Astrocyte (in vitro differentiated cells and primary cell): ENCODE data around the gene BCR. TPM values are rescaled to one million over a fixed set of nuclear protein-coding genes. Genes with fewer than 3 reads are reported as not detected.

Experiments used
- DNase-seq: peaks from one replicate; pipeline ENCODE4 v3.0.0-alpha.2; 2010; ENCODE audit warnings: low read depth
- FAIRE-seq: peaks from 2 replicates; lab custom pipeline; 2011; peaks lifted over from hg19 to GRCh38; lab: Jason Lieb, UNC
- H2AFZ ChIP-seq: 2 replicates; pipeline ENCODE4 v1.6.0; 2012; ENCODE audit warnings: low read depth, low read length, inconsistent platforms
- H3K27ac ChIP-seq: 2 replicates; pipeline ENCODE4 v1.5.1; 2011; ENCODE audit warnings: low read depth, low read length, inconsistent platforms
- H3K27me3 ChIP-seq: 2 replicates; pipeline ENCODE4 v1.6.0; 2011; ENCODE audit warnings: low read length, inconsistent platforms; ENCODE audit not compliant: insufficient read depth
- H3K36me3 ChIP-seq: 2 replicates; pipeline ENCODE4 v1.5.1; 2011; ENCODE audit warnings: low read length, inconsistent platforms; ENCODE audit not compliant: insufficient read depth
- H3K4me1 ChIP-seq: 2 replicates; pipeline ENCODE4 v1.5.1; 2011; ENCODE audit warnings: low read length, inconsistent platforms; ENCODE audit not compliant: insufficient read depth
- H3K4me2 ChIP-seq: 2 replicates; pipeline ENCODE4 v1.6.0; 2012; ENCODE audit warnings: low read length, inconsistent platforms
- H3K4me3 ChIP-seq: 2 replicates; pipeline ENCODE4 v1.5.1; 2011; ENCODE audit warnings: low read depth, mild to moderate bottlenecking, low read length, inconsistent platforms; ENCODE audit not compliant: insufficient read depth
- H3K79me2 ChIP-seq: 2 replicates; pipeline ENCODE4 v1.6.0; 2012; ENCODE audit warnings: mild to moderate bottlenecking, low read length, inconsistent platforms; ENCODE audit not compliant: insufficient read depth
- H3K9ac ChIP-seq: 2 replicates; pipeline ENCODE4 v1.6.0; 2012; ENCODE audit warnings: mild to moderate bottlenecking, low read length, inconsistent platforms
- H3K9me3 ChIP-seq: 2 replicates; pipeline ENCODE4 v1.5.1; 2012; ENCODE audit warnings: low read depth, mild to moderate bottlenecking, low read length, inconsistent platforms; ENCODE audit not compliant: insufficient read depth
- H4K20me1 ChIP-seq: 2 replicates; pipeline ENCODE4 v1.6.0; 2012; ENCODE audit warnings: low read length, inconsistent platforms; ENCODE audit not compliant: insufficient read depth
- H3K27ac Mint-ChIP-seq: one replicate; pipeline ENCODE4 v1.8.0; 2021; ENCODE audit warnings: mild to moderate bottlenecking, mixed read lengths; ENCODE audit not compliant: unreplicated experiment
- H3K27me3 Mint-ChIP-seq: one replicate; pipeline ENCODE4 v1.8.0; 2021; ENCODE audit warnings: low read depth, mixed read lengths; ENCODE audit not compliant: unreplicated experiment
- H3K36me3 Mint-ChIP-seq: one replicate; pipeline ENCODE4 v1.8.0; 2021; ENCODE audit warnings: low read depth, mixed read lengths; ENCODE audit not compliant: unreplicated experiment
- H3K4me1 Mint-ChIP-seq: one replicate; pipeline ENCODE4 v1.8.0; 2021; ENCODE audit warnings: low read depth, mixed read lengths; ENCODE audit not compliant: unreplicated experiment
- H3K4me3 Mint-ChIP-seq: one replicate; pipeline ENCODE4 v1.8.0; 2021; ENCODE audit warnings: mild to moderate bottlenecking, moderate library complexity, mixed read lengths; ENCODE audit not compliant: unreplicated experiment
- H3K9me3 Mint-ChIP-seq: one replicate; pipeline ENCODE4 v1.8.0; 2021; ENCODE audit warnings: mild to moderate bottlenecking, mixed read lengths; ENCODE audit not compliant: unreplicated experiment
- CTCF ChIP-seq: IDR thresholded peaks from 2 replicates; pipeline ENCODE4 v1.5.1; 2011; ENCODE audit warnings: low read depth, mild to moderate bottlenecking, inconsistent platforms, low read length, moderate library complexity; ENCODE audit not compliant: insufficient read depth
- EZH2 ChIP-seq: IDR thresholded peaks from 2 replicates; pipeline ENCODE4 v1.6.1; 2012; ENCODE audit warnings: mild to moderate bottlenecking, low read length, inconsistent platforms; ENCODE audit not compliant: insufficient read depth
- total RNA-seq: library from RNA; stranded (reverse); gene quantifications from 2 replicates; pipeline ENCODE4 v1.2.1, GENCODE V29; 2021

BCR gene
- total RNA-seq, 1 donor from 2014 or later = 48.9 TPM

- peaks cover 97% of the 10 kb centered on the region for H4K20me1 ChIP-seq
- H3K9me3 ChIP-seq = no peaks in the 10 kb centered on the region
- H3K9ac ChIP-seq = no peak overlapping the region
- H3K79me2 ChIP-seq = peaks cover 79% of the 10 kb centered on the region
- no peak overlapping the region for H3K4me3 ChIP-seq
- H3K4me2 ChIP-seq = no peak overlapping the region
- no peak overlapping the region for H3K27ac Mint-ChIP-seq
- no peaks in the 10 kb centered on the region for H3K27me3 ChIP-seq
- no peaks in the 10 kb centered on the region for H3K36me3 ChIP-seq
- peaks cover 3% of the 10 kb centered on the region for H3K36me3 Mint-ChIP-seq
- peaks cover 39% of the 10 kb centered on the region for H3K4me1 Mint-ChIP-seq
- no peak overlapping the region for H3K4me3 Mint-ChIP-seq
- no peak overlapping the region for H3K27ac ChIP-seq
- H3K9me3 Mint-ChIP-seq = no peaks in the 10 kb centered on the region
- no peak overlapping the region for H2AFZ ChIP-seq
- no peaks in the 10 kb centered on the region for H3K27me3 Mint-ChIP-seq
- FAIRE-seq = no peak
- no peak for DNase-seq
- no peak for TF ChIP-seq CTCF
- TF ChIP-seq EZH2 = no peak
- H3K4me1 ChIP-seq = peaks cover 52% of the 10 kb centered on the region
Measured at GRCh38 chr22:23222033-23222792, 41.9 kb downstream of the BCR start.

GRCh38 chr22:23222793-23223568, 42.7 kb downstream of the BCR start:
- H4K20me1 ChIP-seq = peaks cover 96% of the 10 kb centered on the region

More at GRCh38 chr22:23222793-23223568, 42.7 kb downstream of the BCR start:
- Histone ChIP-seq H3K27ac (no peak overlapping the region), H3K79me2 (peaks cover 79% of the 10 kb centered on the region), H3K4me2 (no peak overlapping the region), H3K27me3 (no peaks in the 10 kb centered on the region), H3K9ac (no peak overlapping the region), H3K9me3 (no peaks in the 10 kb centered on the region), H3K4me1 (peaks cover 52% of the 10 kb centered on the region), H3K36me3 (no peaks in the 10 kb centered on the region), H3K4me3 (no peak overlapping the region), H2AFZ (no peak overlapping the region)
- FAIRE-seq (no peak), DNase-seq (no peak)
- Mint-ChIP-seq H3K4me1 (peaks cover 42% of the 10 kb centered on the region), H3K27ac (no peak overlapping the region), H3K36me3 (peaks cover 6% of the 10 kb centered on the region), H3K9me3 (peaks cover 3% of the 10 kb centered on the region), H3K4me3 (no peak overlapping the region), H3K27me3 (no peaks in the 10 kb centered on the region)
- no peak for TF ChIP-seq CTCF
- TF ChIP-seq EZH2 = no peak
